GM21367 (cell line): Measurements from ENCODE around the gene DYNAP.

Experiments used
- ATAC-seq: cut with Tn5 transposase; IDR thresholded peaks from one replicate; pipeline ENCODE4 v1.9.1; 2021; ENCODE audit not compliant: unreplicated experiment

The DYNAP gene

GRCh38 chr18:54590945-54591344 is at the start of gene DYNAP:
Gene DYNAP (plus strand): TSS chr18:54591245. CDS start chr18:54591283, 38 bp downstream.
- ATAC-seq, result no peak

GRCh38 chr18:54551590-54551989 is 39.5 kb upstream of the DYNAP start:
- ATAC-seq, result no peak

- ATAC-seq, result no peak
These were observed 35.8 kb upstream of the DYNAP start for GRCh38 chr18:54555286-54555685.

- ATAC-seq, result no peak
These were observed 35.0 kb upstream of the DYNAP start for GRCh38 chr18:54555996-54556395.

GRCh38 chr18:54557958-54558357 is 33.1 kb upstream of the DYNAP start:
- no peak for ATAC-seq

- ATAC-seq, result peak; percentile 52
These were observed 32.1 kb upstream of the DYNAP start for GRCh38 chr18:54558609-54559585.

- ATAC-seq, result no peak
These were observed 29.3 kb upstream of the DYNAP start for GRCh38 chr18:54561706-54562267.

GRCh38 chr18:54580202-54580729 is 10.8 kb upstream of the DYNAP start:
- ATAC-seq, result no peak

GRCh38 chr18:54584065-54584464 is 7.0 kb upstream of the DYNAP start:
- ATAC-seq, result no peak

GRCh38 chr18:54585743-54586142 is 5.3 kb upstream of the DYNAP start:
- no peak for ATAC-seq

GRCh38 chr18:54604211-54604610 is 13.2 kb downstream of the DYNAP start:
- no peak for ATAC-seq

GRCh38 chr18:54606835-54607212 is 15.8 kb downstream of the DYNAP start:
- no peak for ATAC-seq

- ATAC-seq, result no peak
These were observed 16.4 kb downstream of the DYNAP start for GRCh38 chr18:54607213-54608027.

GRCh38 chr18:54608028-54608642 is 17.1 kb downstream of the DYNAP start:
- ATAC-seq, result no peak

- ATAC-seq, result no peak
These were observed 20.8 kb downstream of the DYNAP start for GRCh38 chr18:54611816-54612215.

- ATAC-seq, result no peak
These were observed 21.2 kb downstream of the DYNAP start for GRCh38 chr18:54612237-54612636.

- no peak for ATAC-seq
These were observed 22.1 kb downstream of the DYNAP start for GRCh38 chr18:54613174-54613573.

- peak; percentile 78 for ATAC-seq
These were observed 25.3 kb downstream of the DYNAP start for GRCh38 chr18:54616220-54616848.

GRCh38 chr18:54622084-54622483 is 31.0 kb downstream of the DYNAP start:
- ATAC-seq, result no peak

- no peak for ATAC-seq
These were observed 35.7 kb downstream of the DYNAP start for GRCh38 chr18:54626779-54627178.
